K562 (cell line): ENCODE results near the gene MYOM1. TPM values are rescaled to one million over a fixed set of nuclear protein-coding genes. Genes with fewer than 3 reads are reported as not detected.
"Not testable (repeated sequence)": the region's sequence is repeated elsewhere in the genome, so short reads cannot be mapped to it uniquely, and the experiment has no call there.

Experiments
- ATAC-seq: fragments of 200-7000 bp; cut with Tn5 transposase; 3 replicates; pipeline ENCODE4 v1.9.1; 2020; ENCODE audit warnings: moderate library complexity
- BruUV-seq: library from RNA; stranded (reverse); fragments of 400-500 nt; replicated peaks from 2 replicates; lab custom pipeline; 2021; lab: Mats Ljungman, UMichigan
- CTCF ChIA-PET: fragments of 300-600 bp; formaldehyde crosslinking; extraction: SDS; loops from one replicate; lab custom pipeline; 2021; ENCODE audit warnings: low intra/inter-chr PET ratio; lab: Yijun Ruan, JAX
- POLR2A ChIA-PET: fragments of 300-600, 350-650 bp; sonication (Branson Sonifier 250); formaldehyde crosslinking; extraction: SDS; loops from one replicate; lab custom pipeline; 2021; ENCODE audit warnings: antibody characterized with exemption, inconsistent platforms; lab: Yijun Ruan, JAX
- DNase-seq, 4 experiments: peaks; one replicate each; pipeline versions ENCODE4 v3.0.0 to v3.0.0-alpha.2; 2011 to 2018; ENCODE audit warnings: low spot score in 3 of 4, mixed read lengths in 3 of 4; ENCODE audit errors: extremely low read depth in 1 of 4
- FAIRE-seq: peaks from 2 replicates; lab custom pipeline; 2011; peaks lifted over from hg19 to GRCh38; lab: Jason Lieb, UNC
- H2AFZ ChIP-seq: 2 replicates; pipeline ENCODE4 v1.6.0; 2011; ENCODE audit warnings: low read depth, low read length, control low read depth, inconsistent platforms
- H3K27ac ChIP-seq: fragments of 200-600 bp; 3 replicates; pipeline ENCODE4 v1.8.0; 2011; ENCODE audit warnings: low read depth, mild to moderate bottlenecking, control low read depth, inconsistent platforms, low read length, moderate library complexity, mixed read lengths; ENCODE audit errors: extremely low read depth
- H3K27me3 ChIP-seq, 2 experiments: fragments of 300-600 bp in 1 of 2; 2 replicates in 1 of 2; 3 replicates in 1 of 2; pipeline versions ENCODE4 v1.6.0 to v1.8.0; 2011; ENCODE audit warnings: inconsistent platforms in 2 of 2, low read length in 2 of 2, mild to moderate bottlenecking in 1 of 2, mixed read lengths in 1 of 2, moderate library complexity in 1 of 2; ENCODE audit not compliant: control insufficient read depth in 2 of 2, insufficient read depth in 2 of 2
- H3K36me3 ChIP-seq: fragments of 300-600 bp; 3 replicates; pipeline ENCODE4 v1.8.0; 2011; ENCODE audit warnings: mild to moderate bottlenecking, low read length, inconsistent platforms; ENCODE audit not compliant: control insufficient read depth, insufficient read depth
- H3K4me1 ChIP-seq, 2 experiments: fragments of 200-600 bp in 1 of 2; replicated peaks in 1 of 2; 2 replicates in 1 of 2; 3 replicates in 1 of 2; pipeline versions ENCODE4 v1.5.1 to v1.8.0; 2011; ENCODE audit warnings: inconsistent platforms in 2 of 2, low read length in 2 of 2, mild to moderate bottlenecking in 1 of 2, mixed read lengths in 1 of 2, moderate library complexity in 1 of 2; ENCODE audit not compliant: control insufficient read depth in 2 of 2, insufficient read depth in 2 of 2
- H3K4me2 ChIP-seq: 2 replicates; pipeline ENCODE4 v1.6.1; 2011; ENCODE audit warnings: low read length, control low read depth, inconsistent platforms, mixed read lengths; ENCODE audit not compliant: insufficient read depth
- H3K4me3 ChIP-seq: fragments of 200-600 bp; sonication (generic), shearing (Covaris generic); 2 replicates; pipeline ENCODE4 v1.5.1; 2016; ENCODE audit warnings: control low read depth, inconsistent platforms
- H3K79me2 ChIP-seq: fragments of 200-600 bp; 3 replicates; pipeline ENCODE4 v1.8.0; 2011; ENCODE audit warnings: low read length, inconsistent platforms; ENCODE audit not compliant: control insufficient read depth, insufficient read depth
- H3K9ac ChIP-seq, 2 experiments: 2 replicates each; pipeline versions ENCODE4 v1.6.0 to v1.6.1; 2011; ENCODE audit warnings: low read depth in 2 of 2, low read length in 2 of 2, control low read depth in 1 of 2, inconsistent platforms in 1 of 2, mild to moderate bottlenecking in 1 of 2, mixed read lengths in 1 of 2; ENCODE audit not compliant: insufficient read depth in 1 of 2
- H3K9me1 ChIP-seq: one replicate; pipeline ENCODE4 v1.6.0; 2011; ENCODE audit warnings: inconsistent platforms, mild to moderate bottlenecking, low read length, moderate library complexity; ENCODE audit not compliant: control insufficient read depth, insufficient read depth
- H3K9me3 ChIP-seq: replicated peaks from 2 replicates; pipeline ENCODE4 v1.5.1; 2011; ENCODE audit warnings: low read depth, low read length, inconsistent platforms; ENCODE audit not compliant: control insufficient read depth, insufficient read depth
- H4K20me1 ChIP-seq: replicated peaks from 2 replicates; pipeline ENCODE4 v1.6.1; 2011; ENCODE audit warnings: low read length, inconsistent platforms, mixed read lengths; ENCODE audit not compliant: control insufficient read depth, insufficient read depth
- BCOR ChIP-seq: fragments of 450-650 bp; IDR thresholded peaks from 2 replicates; pipeline ENCODE4 v1.6.1; 2016
- WGBS: fragments of 100-300 bp; shearing (Covaris generic); methylation state at CpG from one replicate; pipeline ENCODE4 v1.1.6; 2016; ENCODE audit warnings: low coverage, mixed read lengths; ENCODE audit not compliant: insufficient coverage; ENCODE audit errors: missing lambda C conversion rate; 5-methylcytosine and 5-hydroxymethylcytosine counted together
- in situ Hi-C: fragments of 300-500 bp; cut with MboI; formaldehyde crosslinking; loops from 4 replicates; pipeline ENCODE4 v1.15.0; 2018; ENCODE audit warnings: inconsistent platforms, mixed read lengths
- intact Hi-C: fragments of 100-400 bp; cut with micrococcal nuclease; formaldehyde crosslinking; loops from 2 replicates; pipeline ENCODE4 v1.14.2; 2022
- polyA plus RNA-seq, 8 experiments: library from polyadenylated mRNA; depleted of rRNA in 4 of 8; stranded (reverse) in 5 of 8; unstranded in 3 of 8; fragments of >200 nt; fragmentation: Nextera tagmentation in 2 of 8; fragmentation: Illumina TruSeq in 1 of 8; extraction: Ambion mirVana in 2 of 8; extraction: Trizol in 1 of 8; gene quantifications; 2 replicates each; pipeline versions ENCODE4 v1.2.1 to v1.2.3, GENCODE V29; 2011 to 2014; ENCODE audit warnings: inconsistent platforms in 1 of 8, missing spikeins in 1 of 8
- small RNA-seq: library from RNA; depleted of rRNA; stranded (forward); fragments of <200 nt; gene quantifications from one replicate; pipeline ENCODE3, GENCODE V24; 2014
- total RNA-seq, 7 experiments: library from RNA; depleted of rRNA in 6 of 7; stranded (reverse); fragments of >200 nt in 6 of 7; fragmentation: Illumina TruSeq in 2 of 7; extraction: Trizol in 2 of 7; gene quantifications; 2 replicates each; pipeline versions ENCODE4 v1.2.1 to v1.2.3, GENCODE V29; 2011 to 2021; ENCODE audit warnings: low replicate concordance in 1 of 7

The MYOM1 gene
- total and polyA plus RNA-seq, 9 of the 15 experiments (the other 6 are each of a cell fraction or from before 2014, with no cell fraction given) = 0.01 to 0.62 (median 0.25) TPM

DNA sequence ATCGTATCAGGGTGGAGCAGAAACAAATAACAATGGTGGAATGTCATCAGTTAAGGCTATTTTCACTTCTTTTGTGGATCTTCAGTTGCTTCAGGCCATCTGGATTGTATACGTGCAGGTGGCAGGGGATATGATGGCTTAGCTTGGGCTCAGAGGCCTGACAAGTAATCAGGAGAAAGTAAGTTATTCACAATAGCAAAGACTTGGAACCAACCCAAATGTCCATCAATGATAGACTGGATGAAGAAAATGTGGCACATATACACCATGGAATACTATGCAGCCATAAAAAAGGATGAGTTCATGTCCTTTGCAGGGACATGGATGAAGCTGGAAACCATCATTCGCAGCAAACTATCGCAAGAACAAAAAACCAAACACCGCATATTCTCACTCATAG lies 196.2 kb downstream of the MYOM1 start:
- H3K4me1 ChIP-seq, H3K27ac ChIP-seq, H3K9me1 ChIP-seq, H3K9me3 ChIP-seq, intact Hi-C loops, ATAC-seq, FAIRE-seq, H3K79me2 ChIP-seq, DNase-seq, H2AFZ ChIP-seq, H4K20me1 ChIP-seq, H3K27me3 ChIP-seq, H3K9ac ChIP-seq, in situ Hi-C loops, BruUV-seq, H3K36me3 ChIP-seq, CTCF ChIA-PET, H3K4me3 ChIP-seq, H3K4me2 ChIP-seq: not testable (repeated sequence)
- 61% methylated on average over 2 of the region's 5 CpGs for WGBS
- POLR2A ChIA-PET = interaction anchor here (1.6 kb wide), 1 partner anchor 8 kb away, joined by 5 read pairs; no protein-coding TSS in a partner anchor
- peak; percentile 39 for TF ChIP-seq BCOR

Small RNAs within 50 kb of the gene (small RNA-seq; reads per million reads assigned to genes)
- gene RF00156 (not detected), gene RNU7-25P (not detected)

Other genes starting within 250 kb of the MYOM1 start
- gene LPIN2, start 206.8 kb downstream of the MYOM1 start, total RNA-seq (2014; rRNA removed) = 21.0 and 23.3 TPM in 2 replicates
- gene LPIN2, start 206.8 kb downstream of the MYOM1 start, total RNA-seq (2014; rRNA removed; fragmentation: Illumina TruSeq; extraction: Trizol) = 20.6 and 23.5 TPM in 2 replicates
- 24.3 and 25.3 TPM in 2 replicates for gene LPIN2, start 206.8 kb downstream of the MYOM1 start, total RNA-seq (2015; rRNA removed; fragmentation: Illumina TruSeq; extraction: Trizol)
- gene LPIN2, start 206.8 kb downstream of the MYOM1 start, total RNA-seq (2021) = 26.1 and 31.7 TPM in 2 replicates
- 33.2 and 34.8 TPM in 2 replicates for gene LPIN2, start 206.8 kb downstream of the MYOM1 start, polyA plus RNA-seq (2011; rRNA removed)
- gene LPIN2, start 206.8 kb downstream of the MYOM1 start, polyA plus RNA-seq (2014; fragmentation: Illumina TruSeq; extraction: Trizol) = 24.2 and 30.3 TPM in 2 replicates
- 1 to 10 TPM; 5.2 to 7.6 TPM for gene LPIN2, start 206.8 kb downstream of the MYOM1 start, polyA plus RNA-seq (2014; fragmentation: Nextera tagmentation; extraction: Ambion mirVana)
- gene LPIN2, start 206.8 kb downstream of the MYOM1 start, polyA plus RNA-seq (2014; rRNA removed) = 23.0 and 24.6 TPM in 2 replicates
- 426 and 468 TPM in 2 replicates for gene MYL12A, start 27.8 kb upstream of the MYOM1 start, total RNA-seq (2014; rRNA removed)
- gene MYL12A, start 27.8 kb upstream of the MYOM1 start, total RNA-seq (2014; rRNA removed; fragmentation: Illumina TruSeq; extraction: Trizol) = 562 and 622 TPM in 2 replicates
- gene MYL12A, start 27.8 kb upstream of the MYOM1 start, total RNA-seq (2015; rRNA removed; fragmentation: Illumina TruSeq; extraction: Trizol) = 508 and 559 TPM in 2 replicates
- gene MYL12A, start 27.8 kb upstream of the MYOM1 start, total RNA-seq (2021) = 308 TPM in 2 replicates
- 714 and 790 TPM in 2 replicates for gene MYL12A, start 27.8 kb upstream of the MYOM1 start, polyA plus RNA-seq (2011; rRNA removed)
- gene MYL12A, start 27.8 kb upstream of the MYOM1 start, polyA plus RNA-seq (2014; fragmentation: Illumina TruSeq; extraction: Trizol) = 471 and 510 TPM in 2 replicates
- 1,000 to 10,000 TPM in 1 of 2 experiments, 100 to 1,000 TPM in 1; 837 to 1,031 TPM for gene MYL12A, start 27.8 kb upstream of the MYOM1 start, polyA plus RNA-seq (2014; fragmentation: Nextera tagmentation; extraction: Ambion mirVana)
- gene MYL12A, start 27.8 kb upstream of the MYOM1 start, polyA plus RNA-seq (2014; rRNA removed) = 365 and 466 TPM in 2 replicates
- gene MYL12B, start 42.2 kb upstream of the MYOM1 start, total RNA-seq (2014; rRNA removed) = 220 and 238 TPM in 2 replicates
- 478 and 512 TPM in 2 replicates for gene MYL12B, start 42.2 kb upstream of the MYOM1 start, total RNA-seq (2014; rRNA removed; fragmentation: Illumina TruSeq; extraction: Trizol)
- 357 and 396 TPM in 2 replicates for gene MYL12B, start 42.2 kb upstream of the MYOM1 start, total RNA-seq (2015; rRNA removed; fragmentation: Illumina TruSeq; extraction: Trizol)
- gene MYL12B, start 42.2 kb upstream of the MYOM1 start, total RNA-seq (2021) = 242 and 256 TPM in 2 replicates
- gene MYL12B, start 42.2 kb upstream of the MYOM1 start, polyA plus RNA-seq (2011; rRNA removed) = 531 and 554 TPM in 2 replicates
- gene MYL12B, start 42.2 kb upstream of the MYOM1 start, polyA plus RNA-seq (2014; fragmentation: Illumina TruSeq; extraction: Trizol) = 451 and 463 TPM in 2 replicates
- gene MYL12B, start 42.2 kb upstream of the MYOM1 start, polyA plus RNA-seq (2014; fragmentation: Nextera tagmentation; extraction: Ambion mirVana) = 100 to 1,000 TPM; 913 to 995 TPM
- 270 and 274 TPM in 2 replicates for gene MYL12B, start 42.2 kb upstream of the MYOM1 start, polyA plus RNA-seq (2014; rRNA removed)
- gene TGIF1, start 230.2 kb upstream of the MYOM1 start, total RNA-seq (2014; rRNA removed) = 40.1 and 65.8 TPM in 2 replicates
- 49.2 and 54.5 TPM in 2 replicates for gene TGIF1, start 230.2 kb upstream of the MYOM1 start, total RNA-seq (2014; rRNA removed; fragmentation: Illumina TruSeq; extraction: Trizol)
- gene TGIF1, start 230.2 kb upstream of the MYOM1 start, total RNA-seq (2015; rRNA removed; fragmentation: Illumina TruSeq; extraction: Trizol) = 43.5 and 47.9 TPM in 2 replicates
- 44.6 and 49.3 TPM in 2 replicates for gene TGIF1, start 230.2 kb upstream of the MYOM1 start, total RNA-seq (2021)
- gene TGIF1, start 230.2 kb upstream of the MYOM1 start, polyA plus RNA-seq (2011; rRNA removed) = 55.5 and 56.3 TPM in 2 replicates
- gene TGIF1, start 230.2 kb upstream of the MYOM1 start, polyA plus RNA-seq (2014; fragmentation: Illumina TruSeq; extraction: Trizol) = 60.9 and 77.7 TPM in 2 replicates
- gene TGIF1, start 230.2 kb upstream of the MYOM1 start, polyA plus RNA-seq (2014; fragmentation: Nextera tagmentation; extraction: Ambion mirVana) = 10 to 100 TPM; 16.1 to 18.0 TPM
- 40.6 and 43.7 TPM in 2 replicates for gene TGIF1, start 230.2 kb upstream of the MYOM1 start, polyA plus RNA-seq (2014; rRNA removed)